ENCODE data around the gene CAV1. TPM values are rescaled to one million over a fixed set of nuclear protein-coding genes. Genes with fewer than 3 reads are reported as not detected.
A peak's percentile ranks its signal among the peaks of the same experiment; 100 is the strongest.

The CAV1 gene
- total and polyA plus RNA-seq, 12 donors: 4.0 to 35.4 (median 9.7) TPM

DNA sequence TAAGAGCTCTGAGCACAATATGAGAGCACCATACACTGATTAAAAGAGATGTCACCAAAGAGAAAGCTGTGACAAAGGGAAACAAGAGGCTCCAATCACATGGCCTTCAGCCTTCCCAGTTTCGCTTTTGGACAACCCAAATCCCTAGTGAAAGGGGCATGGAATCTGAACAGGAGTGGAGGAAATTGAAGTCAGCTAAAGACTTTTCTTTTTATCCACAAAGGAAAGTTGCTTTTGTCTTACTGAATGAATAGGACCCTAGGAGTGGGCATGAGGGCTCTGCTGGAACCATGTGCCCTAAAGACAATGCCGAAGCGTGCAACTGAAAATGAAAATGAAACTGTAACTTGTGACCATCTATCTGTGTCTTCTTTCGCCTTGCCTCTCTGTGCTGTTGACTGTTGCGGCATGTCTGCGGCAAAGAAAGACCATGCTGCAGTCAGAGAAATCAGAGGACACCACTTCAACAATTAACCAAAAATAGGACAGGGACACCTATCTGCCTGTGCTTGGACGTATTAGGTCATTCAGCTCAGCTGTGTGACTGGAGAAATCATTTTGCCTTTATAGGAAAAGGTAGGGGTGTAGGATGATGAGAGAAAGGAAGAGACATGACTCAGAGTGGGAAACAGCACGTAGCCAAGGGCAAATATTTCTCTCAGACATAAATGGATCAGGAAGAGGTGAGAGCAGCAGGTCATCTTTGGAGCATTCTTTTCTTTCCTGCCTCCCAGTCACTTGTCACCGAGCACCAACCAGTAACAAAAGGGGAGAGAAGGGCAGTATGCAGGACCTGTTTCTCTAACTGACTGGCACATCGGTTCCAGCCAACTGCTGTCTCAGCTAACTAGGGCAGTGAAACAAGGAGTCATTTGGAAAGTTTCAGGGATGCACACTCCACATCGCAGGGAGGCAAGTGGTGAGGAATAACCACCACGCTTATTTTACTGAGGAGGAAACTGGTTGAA, 13.0 kb upstream of the CAV1 start:
- Histone ChIP-seq H3K4me3 (peak overlapping the region in 3 of 4 donors; percentile 28 to 61 (median 42)), H3K27me3 (no peaks in the 10 kb centered on the region), H3K9me3 (replicated peaks in 1 of 3) (no peaks in the 10 kb centered on the region), H3K27ac (peak overlapping the region in 4 of 5 donors; percentile 23 to 74 (median 66)), H3K4me1 (replicated peaks in 1 of 2) (no peaks in the 10 kb centered on the region), H3K36me3 (replicated peaks in 1 of 2) (no peaks in the 10 kb centered on the region)
- 31 to 42% (median 36%) methylated on average over 11 to 12 of the region's 12 CpGs for WGBS, 4 donors
- TF ChIP-seq, protein P1, sequence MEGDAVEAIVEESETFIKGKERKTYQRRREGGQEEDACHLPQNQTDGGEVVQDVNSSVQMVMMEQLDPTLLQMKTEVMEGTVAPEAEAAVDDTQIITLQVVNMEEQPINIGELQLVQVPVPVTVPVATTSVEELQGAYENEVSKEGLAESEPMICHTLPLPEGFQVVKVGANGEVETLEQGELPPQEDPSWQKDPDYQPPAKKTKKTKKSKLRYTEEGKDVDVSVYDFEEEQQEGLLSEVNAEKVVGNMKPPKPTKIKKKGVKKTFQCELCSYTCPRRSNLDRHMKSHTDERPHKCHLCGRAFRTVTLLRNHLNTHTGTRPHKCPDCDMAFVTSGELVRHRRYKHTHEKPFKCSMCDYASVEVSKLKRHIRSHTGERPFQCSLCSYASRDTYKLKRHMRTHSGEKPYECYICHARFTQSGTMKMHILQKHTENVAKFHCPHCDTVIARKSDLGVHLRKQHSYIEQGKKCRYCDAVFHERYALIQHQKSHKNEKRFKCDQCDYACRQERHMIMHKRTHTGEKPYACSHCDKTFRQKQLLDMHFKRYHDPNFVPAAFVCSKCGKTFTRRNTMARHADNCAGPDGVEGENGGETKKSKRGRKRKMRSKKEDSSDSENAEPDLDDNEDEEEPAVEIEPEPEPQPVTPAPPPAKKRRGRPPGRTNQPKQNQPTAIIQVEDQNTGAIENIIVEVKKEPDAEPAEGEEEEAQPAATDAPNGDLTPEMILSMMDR (IDR thresholded peaks at IDR 0.05): no peak
- no peak for TF ChIP-seq POLR2A (IDR thresholded peaks at IDR 0.05)
- intact Hi-C loops (cut with DNase I): no loop called here
- DNase-seq: peak in 5 of 7 donors; percentile 20 to 44 (median 27)

DNA sequence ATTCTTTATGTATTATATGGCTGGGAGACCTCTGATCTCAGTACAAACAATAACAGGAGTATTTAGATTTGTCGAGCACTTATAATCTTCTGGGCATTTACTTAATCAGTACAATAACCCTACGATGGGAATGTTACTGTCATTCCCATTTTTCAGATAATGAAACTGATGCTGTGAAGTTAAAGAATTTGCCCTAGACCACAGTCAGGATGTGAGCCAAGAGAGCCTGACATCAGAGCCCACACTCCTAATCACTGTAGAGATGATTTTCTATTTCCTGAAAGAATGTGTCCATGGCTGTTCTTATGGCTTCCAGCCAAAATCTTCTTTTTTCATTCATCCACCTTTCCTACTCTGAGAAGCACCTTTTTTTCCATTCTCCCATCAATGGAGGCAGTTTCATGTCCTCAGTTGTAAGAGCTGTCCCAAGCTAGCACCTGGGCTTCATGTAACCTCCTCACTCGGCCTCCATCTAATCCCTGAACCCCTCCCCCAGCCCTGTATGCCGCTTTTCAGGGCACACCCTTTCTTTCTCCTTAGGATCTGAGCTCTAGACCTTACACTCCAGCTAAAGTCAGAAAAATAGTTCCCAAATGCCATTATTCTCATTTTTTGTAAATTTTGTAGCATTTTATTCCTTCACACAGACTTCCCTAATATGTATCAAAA, 12.2 kb upstream of the CAV1 start:
- peak overlapping the region in 4 of 5 donors; percentile 23 to 74 (median 66) for H3K27ac ChIP-seq
- H3K4me3 ChIP-seq: peak overlapping the region in 1 of 4 donors; percentile 61
- no peaks in the 10 kb centered on the region for H3K27me3 ChIP-seq
- 57 to 71% (median 66%) methylated on average over 4 of the region's 4 CpGs for WGBS, 4 donors
- TF ChIP-seq POLR2A (IDR thresholded peaks at IDR 0.05): no peak
- TF ChIP-seq, protein P1 (IDR thresholded peaks at IDR 0.05): no peak
- intact Hi-C loops (cut with DNase I): no loop called here
- no peaks in the 10 kb centered on the region for H3K36me3 ChIP-seq (replicated peaks in 1 of 2)
- no peaks in the 10 kb centered on the region for H3K4me1 ChIP-seq (replicated peaks in 1 of 2)
- no peaks in the 10 kb centered on the region for H3K9me3 ChIP-seq (replicated peaks in 1 of 3)
- no peak for DNase-seq

DNA sequence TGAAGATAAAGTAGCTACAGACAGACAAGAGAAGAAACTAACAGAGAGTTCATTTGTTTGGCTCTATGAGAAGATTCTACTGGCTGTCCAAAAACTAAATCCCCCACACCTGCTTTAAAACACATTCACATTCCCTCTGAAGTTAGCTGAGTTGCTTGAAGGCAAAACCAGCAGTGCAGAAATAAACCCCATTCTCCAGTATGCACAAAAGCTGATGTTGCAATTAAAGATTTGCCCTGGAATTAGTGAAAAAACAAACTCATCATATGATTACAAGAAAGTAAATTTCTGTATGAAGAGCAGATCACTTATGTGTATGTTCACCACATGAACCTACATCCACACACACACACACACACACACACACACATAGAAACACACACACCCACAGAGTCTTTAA, 9.3 kb upstream of the CAV1 start:
- TF ChIP-seq, protein P1 (IDR thresholded peaks at IDR 0.05): no peak
- no peak for TF ChIP-seq POLR2A (IDR thresholded peaks at IDR 0.05)
- Histone ChIP-seq H3K27ac (no peak overlapping the region), H3K27me3 (peaks cover 3% of the 10 kb centered on the region), H3K9me3 (replicated peaks in 1 of 3) (no peaks in the 10 kb centered on the region), H3K4me3 (no peak overlapping the region), H3K4me1 (replicated peaks in 1 of 2) (no peaks in the 10 kb centered on the region), H3K36me3 (replicated peaks in 1 of 2) (no peaks in the 10 kb centered on the region)
- DNase-seq: no peak
- intact Hi-C loops (cut with DNase I): no loop called here

DNA sequence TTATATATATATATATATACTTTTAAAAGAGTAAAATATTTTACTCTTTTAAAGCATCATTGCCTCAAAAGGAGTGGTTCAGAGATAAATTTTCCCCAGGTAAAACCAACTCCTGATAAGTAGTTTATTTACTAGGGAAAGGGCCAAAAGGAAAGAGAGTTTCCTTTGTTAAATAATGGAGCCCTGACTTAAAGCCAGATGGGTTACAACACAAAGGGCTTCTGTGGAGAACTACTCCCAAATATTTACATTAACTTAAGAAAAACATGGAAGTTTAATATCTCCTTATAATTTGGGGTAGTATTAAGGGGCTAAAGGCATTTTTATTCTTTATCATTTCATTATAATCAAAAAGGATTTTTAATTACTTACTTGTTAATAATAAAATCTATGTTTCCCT, 8.5 kb upstream of the CAV1 start:
- no peaks in the 10 kb centered on the region for H3K9me3 ChIP-seq (replicated peaks in 1 of 3)
- no peak for TF ChIP-seq POLR2A (IDR thresholded peaks at IDR 0.05)
- TF ChIP-seq, protein P1 (IDR thresholded peaks at IDR 0.05): no peak
- no peak overlapping the region for H3K4me3 ChIP-seq
- H3K27ac ChIP-seq: no peak overlapping the region
- no peaks in the 10 kb centered on the region for H3K4me1 ChIP-seq (replicated peaks in 1 of 2)
- no peaks in the 10 kb centered on the region for H3K36me3 ChIP-seq (replicated peaks in 1 of 2)
- intact Hi-C loops (cut with DNase I): no loop called here
- peaks cover 3% of the 10 kb centered on the region for H3K27me3 ChIP-seq
- DNase-seq: no peak
